GM12873 (cell line): ENCODE results near the gene CYP19A1.

ENCODE experiments used
- CTCF ChIP-seq: IDR thresholded peaks from 2 replicates; pipeline ENCODE4 v1.5.1; 2012; ENCODE audit warnings: low read depth, mild to moderate bottlenecking, moderate library complexity, low read length, control low read depth; ENCODE audit not compliant: insufficient read depth; ENCODE audit errors: missing control alignments

The CYP19A1 gene

GRCh38 chr15:51161491-51162220, 176.7 kb downstream of the CYP19A1 start:
- no peak for TF ChIP-seq CTCF

- no peak for TF ChIP-seq CTCF
These were observed 177.9 kb downstream of the CYP19A1 start for GRCh38 chr15:51160484-51160883.
